Heart left ventricle (tissue), 13 donors: ENCODE results near the gene TMEM214.

Source experiments
- POLR2A ChIP-seq, 2 donors: fragments of 450-650 bp; IDR thresholded peaks; one replicate each; pipeline ENCODE4 v1.6.1; 2017; ENCODE audit warnings: antibody characterized with exemption in 2 of 2, mild to moderate bottlenecking in 2 of 2, moderate library complexity in 2 of 2
- TF ChIP-seq, protein P1 (sequence below), 12 donors: fragments of 200-600 bp; sonication (generic) in 4 of 12; IDR thresholded peaks; one replicate each; pipeline versions ENCODE4 v1.5.0 to v1.8.0; 2018 to 2022; ENCODE audit warnings: antibody characterized with exemption in 12 of 12, mild to moderate bottlenecking in 5 of 12
- donor health status: ischemic (EF 13 %, LVEDD 7.1; RV severe dilation, severe dysfunction).
- donor health status: DM: no; HTN: yes; CAD: no.
- donor health status: DM: no; HTN: no; CAD: no.
- donor health status: ischemic (EF 25% LVEDD 6.9; RV normal size, moderate dysfunction).
- donor health status: ischemic (EF 25% LVEDD 5.7; RV mildly dilated, moderate dysfunction).
- donor health status: ischemic (EF 35%, LVEDD 5.7; RV mildly dilated, moderate dysfunction).
- donor health status: nonischemic (EF 11% LVEDD 7.7; RV severe dilation, severe dysfunction).
- donor health status: DM: yes; HTN: yes; CAD: no.
- donor health status: PGD.
- donor health status: ischemic (EF 29% LVEDD 5.4; RV normal size, mild dysfunction).
- donor health status: nonischemic (EF 23%, LVEDD 6.1; RV moderate dilation, normal function).

DNA sequence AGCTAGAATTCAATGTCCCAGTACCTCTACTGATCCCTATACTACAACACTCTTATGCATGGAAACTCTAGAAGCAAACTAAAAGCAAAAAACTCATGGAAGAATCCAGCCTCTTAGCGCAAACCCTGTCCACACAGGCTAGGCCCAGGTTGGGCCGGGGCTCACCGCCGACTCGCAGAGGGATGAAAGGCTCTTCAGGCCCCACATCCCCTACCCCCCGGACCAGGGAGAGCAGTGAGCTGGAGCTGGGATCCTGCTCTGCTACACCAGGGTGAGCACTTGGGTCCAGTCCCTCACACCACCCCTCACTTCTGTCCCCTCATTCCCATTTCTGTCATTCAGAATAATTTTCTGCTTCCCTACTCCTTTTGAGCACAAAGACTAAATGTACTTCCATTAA lies 36.7 kb downstream of the TMEM214 start:
- TF ChIP-seq POLR2A (IDR thresholded peaks at IDR 0.05): no peak
- TF ChIP-seq, protein P1, sequence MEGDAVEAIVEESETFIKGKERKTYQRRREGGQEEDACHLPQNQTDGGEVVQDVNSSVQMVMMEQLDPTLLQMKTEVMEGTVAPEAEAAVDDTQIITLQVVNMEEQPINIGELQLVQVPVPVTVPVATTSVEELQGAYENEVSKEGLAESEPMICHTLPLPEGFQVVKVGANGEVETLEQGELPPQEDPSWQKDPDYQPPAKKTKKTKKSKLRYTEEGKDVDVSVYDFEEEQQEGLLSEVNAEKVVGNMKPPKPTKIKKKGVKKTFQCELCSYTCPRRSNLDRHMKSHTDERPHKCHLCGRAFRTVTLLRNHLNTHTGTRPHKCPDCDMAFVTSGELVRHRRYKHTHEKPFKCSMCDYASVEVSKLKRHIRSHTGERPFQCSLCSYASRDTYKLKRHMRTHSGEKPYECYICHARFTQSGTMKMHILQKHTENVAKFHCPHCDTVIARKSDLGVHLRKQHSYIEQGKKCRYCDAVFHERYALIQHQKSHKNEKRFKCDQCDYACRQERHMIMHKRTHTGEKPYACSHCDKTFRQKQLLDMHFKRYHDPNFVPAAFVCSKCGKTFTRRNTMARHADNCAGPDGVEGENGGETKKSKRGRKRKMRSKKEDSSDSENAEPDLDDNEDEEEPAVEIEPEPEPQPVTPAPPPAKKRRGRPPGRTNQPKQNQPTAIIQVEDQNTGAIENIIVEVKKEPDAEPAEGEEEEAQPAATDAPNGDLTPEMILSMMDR (IDR thresholded peaks at IDR 0.05): no peak
